ENCODE measurements around the gene MMP11.

The MMP11 gene

GRCh38 chr22:23833017-23833751 is 60.5 kb downstream of the MMP11 start:
- DNase-seq = no peak

Data from stimulated activated CD4-positive, alpha-beta T cell treated with anti-CD3 and anti-CD28 coated beads, Interleukin-15, amount 100 ng/mL, for 24 hours (primary cell).